ENCODE measurements around the gene ZNF184.

DNA sequence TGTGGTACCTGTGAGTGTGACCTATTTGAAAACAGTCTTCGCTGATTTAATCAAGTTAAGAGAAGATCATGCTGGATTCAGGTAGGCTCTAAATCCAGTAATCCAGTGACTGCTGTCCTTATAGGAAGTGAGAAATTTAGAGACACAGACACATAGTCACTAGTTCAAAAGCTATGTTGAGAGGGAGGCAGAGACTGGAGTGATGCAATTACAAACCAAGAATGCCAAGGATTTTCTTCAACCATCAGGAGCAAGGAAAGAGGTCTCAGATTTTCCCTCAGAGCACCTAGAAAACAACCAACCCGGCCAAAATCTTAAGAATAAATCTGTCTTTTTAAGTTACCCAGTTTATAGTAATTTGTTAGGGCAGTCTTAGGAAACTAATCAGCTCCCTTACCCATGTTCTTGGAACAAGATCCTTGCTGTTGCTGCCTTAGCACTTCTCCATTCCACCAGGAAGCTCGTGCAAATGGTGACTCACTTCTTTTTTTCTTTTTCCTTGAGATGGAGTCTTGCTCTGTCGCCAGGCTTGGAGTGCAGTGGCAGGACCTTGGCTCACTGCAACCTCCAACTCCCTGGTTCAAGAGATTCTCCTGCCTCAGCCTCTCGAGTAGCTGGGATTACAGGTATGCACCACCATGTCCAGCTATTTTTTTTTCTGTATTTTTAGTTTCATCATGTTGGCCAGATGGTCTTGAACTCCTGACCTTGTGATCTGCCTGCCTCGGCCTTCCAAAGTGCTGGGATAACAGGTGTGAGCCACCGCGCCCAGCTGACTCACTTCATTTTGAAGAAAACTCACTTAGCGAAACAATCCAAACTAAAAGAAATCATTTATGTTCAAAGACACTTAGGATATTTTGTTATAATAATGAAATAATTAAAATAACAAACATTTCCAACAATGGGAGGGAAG, 34.4 kb upstream of the ZNF184 start:
- TF ChIP-seq, protein P1, sequence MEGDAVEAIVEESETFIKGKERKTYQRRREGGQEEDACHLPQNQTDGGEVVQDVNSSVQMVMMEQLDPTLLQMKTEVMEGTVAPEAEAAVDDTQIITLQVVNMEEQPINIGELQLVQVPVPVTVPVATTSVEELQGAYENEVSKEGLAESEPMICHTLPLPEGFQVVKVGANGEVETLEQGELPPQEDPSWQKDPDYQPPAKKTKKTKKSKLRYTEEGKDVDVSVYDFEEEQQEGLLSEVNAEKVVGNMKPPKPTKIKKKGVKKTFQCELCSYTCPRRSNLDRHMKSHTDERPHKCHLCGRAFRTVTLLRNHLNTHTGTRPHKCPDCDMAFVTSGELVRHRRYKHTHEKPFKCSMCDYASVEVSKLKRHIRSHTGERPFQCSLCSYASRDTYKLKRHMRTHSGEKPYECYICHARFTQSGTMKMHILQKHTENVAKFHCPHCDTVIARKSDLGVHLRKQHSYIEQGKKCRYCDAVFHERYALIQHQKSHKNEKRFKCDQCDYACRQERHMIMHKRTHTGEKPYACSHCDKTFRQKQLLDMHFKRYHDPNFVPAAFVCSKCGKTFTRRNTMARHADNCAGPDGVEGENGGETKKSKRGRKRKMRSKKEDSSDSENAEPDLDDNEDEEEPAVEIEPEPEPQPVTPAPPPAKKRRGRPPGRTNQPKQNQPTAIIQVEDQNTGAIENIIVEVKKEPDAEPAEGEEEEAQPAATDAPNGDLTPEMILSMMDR (IDR thresholded peaks at IDR 0.05) = no peak
- TF ChIP-seq ZFX (IDR thresholded peaks at IDR 0.05; ENCODE audit: borderline replicate concordance) = no peak
